ENCODE results near the gene BCL2L14.

GRCh38 chr12:12095021-12095420, 24.3 kb downstream of the BCL2L14 start:
- TF ChIP-seq CTCF (IDR thresholded peaks at IDR 0.05), result no peak
- no peak for TF ChIP-seq POLR2A (IDR thresholded peaks at IDR 0.05)
